ENCODE data around the gene CAMK2N2.
"Not testable (repeated sequence)": the region's sequence is repeated elsewhere in the genome, so short reads cannot be mapped to it uniquely, and the experiment has no call there.

CAMK2N2 gene

DNA sequence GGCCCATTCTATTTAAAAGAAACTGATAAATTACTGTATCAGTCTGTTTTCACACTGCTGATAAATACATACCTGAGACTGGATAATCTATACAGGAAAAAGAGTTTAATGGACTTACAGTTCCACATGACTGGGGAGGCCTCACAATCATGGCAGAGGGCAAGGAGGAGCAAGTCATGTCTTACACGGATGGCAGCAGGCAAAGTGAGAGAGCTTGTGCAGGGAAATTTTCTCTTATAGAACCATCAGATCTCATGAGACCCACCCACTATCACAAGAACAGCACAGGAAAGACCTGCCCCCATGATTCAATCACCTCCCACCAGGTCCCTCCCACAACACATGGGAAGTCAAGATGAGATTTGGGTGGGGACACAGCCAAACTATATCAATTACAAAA lies 5.9 kb upstream of the CAMK2N2 start:
- DNase-seq: not testable (repeated sequence)

DNA sequence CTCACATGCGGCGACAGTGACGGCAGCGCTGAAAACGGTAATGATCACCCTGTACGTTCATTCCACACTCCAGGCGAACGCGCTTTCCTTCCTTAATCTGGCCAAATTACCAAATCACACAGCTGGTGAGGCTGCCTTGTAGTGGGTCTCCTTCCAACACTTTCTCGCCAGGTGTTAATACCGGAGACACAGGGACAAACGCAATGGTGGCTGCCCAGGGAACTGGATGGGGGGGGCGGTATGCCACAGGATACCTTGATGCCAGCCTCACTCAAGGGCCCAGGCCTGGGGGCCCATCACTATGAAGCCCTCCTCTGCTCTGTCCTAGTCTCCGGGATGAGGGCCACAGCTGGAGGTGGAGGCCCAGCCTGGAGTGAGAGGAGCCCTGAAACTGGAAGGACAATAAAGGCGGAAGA lies 1.4 kb upstream of the CAMK2N2 start:
- no peak for DNase-seq

DNA sequence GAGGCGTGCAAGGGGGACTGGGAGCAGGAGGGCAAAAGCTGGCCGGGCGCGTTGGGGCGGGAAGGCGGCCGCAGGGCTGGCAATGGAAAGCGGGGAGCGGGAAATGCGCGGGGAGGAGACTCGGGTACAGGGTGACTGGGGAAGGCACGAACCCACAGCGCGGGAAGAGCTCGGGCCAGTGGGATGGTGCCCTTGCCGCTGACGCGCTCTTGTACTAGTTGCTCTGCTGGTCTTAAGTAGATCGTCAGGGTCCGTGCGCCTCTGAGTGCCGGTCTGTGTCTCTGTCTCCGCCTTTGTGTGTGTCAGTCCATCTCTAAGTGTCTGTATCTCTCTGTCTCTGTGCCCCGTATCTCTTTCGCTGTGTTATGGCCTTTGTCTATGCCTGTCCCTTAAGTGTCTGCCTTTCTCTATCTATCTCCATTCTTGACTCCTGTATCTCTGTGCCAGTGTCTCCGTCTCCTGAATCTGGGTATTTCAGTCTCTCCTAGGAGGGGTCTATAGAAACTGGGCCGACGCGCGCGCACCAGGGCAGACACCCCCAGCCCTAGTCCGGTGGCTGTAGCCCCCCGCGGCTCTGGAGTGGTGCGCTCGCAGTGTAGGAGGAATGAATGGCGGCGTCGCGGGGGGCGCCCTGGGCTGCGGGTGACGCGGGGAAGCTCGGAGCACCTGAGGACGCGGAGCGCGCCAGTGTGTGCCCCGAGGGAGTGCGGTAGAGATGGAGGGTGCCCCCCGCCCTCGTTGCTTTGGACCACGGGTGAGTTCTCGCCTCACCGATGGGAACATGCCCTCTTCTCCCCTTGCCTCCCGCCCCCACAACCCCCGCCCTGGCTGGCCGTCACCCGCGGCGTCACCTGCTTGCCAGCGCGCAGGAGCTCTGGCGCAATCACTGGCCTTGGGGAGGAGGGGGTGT lies 756 bp upstream of the CAMK2N2 start:
- peak; percentile 53 for DNase-seq

DNA sequence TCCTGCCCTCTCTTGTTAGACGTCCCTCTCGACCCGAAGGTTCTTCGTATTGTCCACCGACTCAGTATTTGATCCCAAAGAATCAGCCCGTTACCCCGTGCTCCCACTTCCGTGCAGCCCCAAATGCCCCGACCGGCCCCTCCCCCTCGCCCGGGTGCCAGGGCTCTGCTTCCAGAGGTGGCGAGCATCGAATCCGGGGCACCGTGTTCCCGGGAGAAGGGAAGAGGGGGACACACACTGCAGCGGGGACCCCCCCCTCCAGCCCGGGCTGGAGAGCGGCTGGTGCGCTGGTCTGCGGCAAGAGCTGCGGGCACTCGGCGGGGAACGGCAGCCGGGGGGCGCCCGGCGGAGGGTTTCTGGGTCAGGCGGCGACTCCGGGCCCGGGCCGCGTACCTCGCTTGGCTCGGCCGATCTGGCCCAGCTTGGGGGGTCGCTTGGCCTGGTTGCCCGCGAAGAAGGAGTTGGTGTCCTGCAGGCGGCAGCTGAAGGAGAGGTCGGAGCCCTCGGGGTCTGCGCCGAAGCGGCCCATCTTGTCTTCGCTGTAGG lies 556 bp downstream of the CAMK2N2 start:
- no peak for DNase-seq

DNA sequence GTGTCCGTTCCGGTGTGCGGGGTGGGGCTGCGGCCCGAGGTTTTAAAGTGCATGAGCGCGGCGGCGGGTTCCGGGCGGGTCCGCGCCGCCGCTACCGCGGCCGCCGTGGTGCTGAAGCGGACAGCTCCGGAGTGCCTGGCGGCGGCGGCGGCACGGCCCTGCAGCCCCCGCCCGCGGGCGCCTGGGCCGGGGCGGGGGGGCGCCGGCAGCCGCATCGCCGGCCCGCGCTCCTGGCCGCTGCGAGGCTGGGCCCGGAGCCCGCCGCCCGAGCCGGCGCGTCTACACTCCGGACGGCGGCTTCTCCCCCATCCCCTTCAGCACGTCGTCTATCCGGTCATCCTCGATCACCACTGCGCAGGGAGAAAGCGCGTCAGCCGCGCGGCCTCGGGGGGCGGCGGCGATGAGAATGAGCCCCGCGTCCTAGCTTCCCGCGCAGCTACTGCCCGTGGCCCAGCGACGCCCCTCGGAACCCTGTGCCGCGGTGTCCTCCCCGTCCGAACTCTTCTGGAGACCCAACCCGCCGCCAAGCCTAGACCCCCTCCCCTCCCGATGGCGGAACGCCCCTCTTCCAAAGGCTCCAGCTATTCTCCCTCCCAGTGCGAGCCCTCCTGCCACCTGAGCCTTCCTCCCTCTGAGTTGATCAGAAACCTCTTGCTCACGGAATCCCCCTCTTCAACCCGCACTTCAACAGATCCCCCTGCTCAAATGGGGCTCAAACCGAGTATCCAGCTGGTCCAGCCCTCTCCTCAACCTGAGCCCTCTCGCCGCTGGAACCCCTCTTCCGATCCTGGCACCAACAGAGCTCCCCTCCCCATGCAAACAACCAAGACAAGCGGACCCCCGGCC lies 1.3 kb downstream of the CAMK2N2 start:
- no peak for DNase-seq

DNA sequence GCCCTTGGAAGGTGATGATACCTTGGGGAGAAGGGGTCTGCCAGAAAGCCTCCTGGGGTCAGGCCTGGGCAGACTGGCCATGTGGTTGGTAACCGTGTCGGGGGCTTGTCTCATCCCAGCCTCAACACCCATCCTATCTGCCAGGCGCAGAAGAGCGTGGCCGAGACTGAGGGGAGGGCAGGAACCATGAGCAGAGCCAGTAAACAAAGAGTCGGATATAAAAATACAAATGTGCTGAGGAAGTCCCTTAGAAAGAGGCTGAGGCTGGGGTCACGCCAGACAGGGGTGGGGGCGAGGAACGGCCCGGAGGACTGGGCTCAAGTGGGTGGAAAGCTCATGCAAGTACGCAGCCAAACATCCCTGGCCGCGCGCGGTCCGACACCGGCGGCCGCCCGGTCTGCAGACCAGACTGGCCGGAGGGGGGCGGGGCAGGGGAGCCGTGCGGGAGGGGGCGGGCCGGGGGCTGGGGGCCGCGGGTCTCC lies 1.9 kb downstream of the CAMK2N2 start:
- no peak for DNase-seq

DNA sequence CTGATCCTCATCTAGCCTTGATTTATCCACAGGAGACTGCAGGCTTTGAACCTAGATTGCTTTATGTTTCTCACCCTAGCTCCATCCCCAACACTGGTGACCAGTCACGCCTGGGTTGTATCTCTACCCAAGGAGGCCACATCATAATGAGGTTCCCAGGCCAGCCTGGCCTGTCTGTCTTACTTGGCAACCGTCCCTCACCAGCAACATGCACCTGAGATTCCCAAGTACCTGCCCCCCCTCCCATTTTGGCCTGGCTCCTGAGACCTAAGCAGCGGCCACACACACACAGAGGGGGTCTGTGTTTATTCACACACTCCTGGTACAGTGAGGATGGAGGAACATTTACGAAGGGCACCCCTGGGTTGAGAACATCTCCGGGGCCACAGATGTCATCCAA lies 2.4 kb downstream of the CAMK2N2 start:
- no peak for DNase-seq

DNA sequence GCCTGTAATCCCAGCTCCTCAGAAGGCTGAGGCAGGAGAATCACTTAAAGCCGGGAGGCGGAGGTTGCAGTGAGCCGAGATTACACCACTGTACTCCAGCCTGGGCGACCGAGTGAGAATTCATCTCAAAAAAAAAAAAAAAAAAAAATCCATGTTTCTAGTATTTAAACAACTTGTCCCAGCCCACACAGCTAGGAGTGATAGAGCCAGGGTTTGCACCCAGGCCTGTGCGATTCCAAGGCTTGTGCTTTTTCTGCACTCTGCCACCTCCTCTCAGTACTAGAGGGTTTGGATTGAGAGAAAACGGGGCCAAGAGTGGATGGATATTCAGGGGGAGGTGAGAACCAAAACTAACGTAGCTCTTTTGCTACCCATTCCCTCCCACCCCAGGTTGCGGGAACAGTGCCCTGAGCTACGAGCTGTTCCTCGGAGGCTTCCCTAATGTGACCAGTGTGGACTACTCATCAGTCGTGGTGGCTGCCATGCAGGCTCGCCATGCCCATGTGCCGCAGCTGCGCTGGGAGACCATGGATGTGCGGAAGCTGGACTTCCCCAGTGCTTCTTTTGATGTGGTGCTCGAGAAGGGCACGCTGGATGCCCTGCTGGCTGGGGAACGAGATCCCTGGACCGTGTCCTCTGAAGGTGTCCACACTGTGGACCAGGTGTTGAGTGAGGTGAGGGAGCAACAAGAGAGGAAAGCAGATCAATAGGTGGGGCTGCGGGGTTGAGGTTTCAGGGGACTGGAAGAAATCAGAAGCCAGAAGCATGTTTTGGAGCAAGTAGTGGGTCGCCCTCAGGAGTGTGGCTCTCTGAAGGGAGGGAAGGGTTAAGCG lies 4.1 kb downstream of the CAMK2N2 start:
- no peak for DNase-seq

DNA sequence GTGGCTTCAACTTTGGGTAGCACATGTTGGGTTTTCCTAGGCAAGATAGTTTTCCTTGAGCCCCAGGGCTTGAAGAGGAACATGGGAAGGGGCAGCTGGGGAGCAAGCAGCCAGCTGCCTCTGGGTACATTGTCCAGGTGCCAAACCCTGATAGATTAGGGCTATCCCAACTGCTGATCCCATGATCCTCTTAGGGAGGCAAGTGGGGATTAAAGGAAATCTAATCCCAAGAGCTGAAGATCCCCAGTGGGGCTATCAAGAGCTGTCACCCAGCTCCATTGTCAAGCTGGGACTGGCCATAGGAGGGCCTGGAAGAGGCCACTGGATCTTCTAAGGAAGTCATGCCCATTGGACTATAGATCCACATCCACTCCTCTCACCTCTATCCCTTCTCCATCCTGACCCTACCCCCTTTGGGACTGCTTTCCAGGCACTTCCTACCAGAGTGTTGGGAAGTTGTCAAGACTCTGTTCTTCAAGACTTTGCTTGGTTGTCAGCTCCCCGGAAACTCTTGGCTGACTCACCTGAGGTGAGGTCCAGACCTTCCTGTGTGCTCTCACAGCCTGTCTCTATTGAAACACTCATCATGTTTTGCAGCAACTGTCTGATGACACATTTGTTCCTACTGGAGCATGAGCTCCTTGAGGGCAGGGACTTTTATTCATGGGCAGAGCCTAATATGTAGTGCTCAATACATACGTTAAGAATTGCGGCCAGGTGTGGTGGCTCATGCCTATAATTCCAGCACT lies 5.9 kb downstream of the CAMK2N2 start:
- no peak for DNase-seq

DNA sequence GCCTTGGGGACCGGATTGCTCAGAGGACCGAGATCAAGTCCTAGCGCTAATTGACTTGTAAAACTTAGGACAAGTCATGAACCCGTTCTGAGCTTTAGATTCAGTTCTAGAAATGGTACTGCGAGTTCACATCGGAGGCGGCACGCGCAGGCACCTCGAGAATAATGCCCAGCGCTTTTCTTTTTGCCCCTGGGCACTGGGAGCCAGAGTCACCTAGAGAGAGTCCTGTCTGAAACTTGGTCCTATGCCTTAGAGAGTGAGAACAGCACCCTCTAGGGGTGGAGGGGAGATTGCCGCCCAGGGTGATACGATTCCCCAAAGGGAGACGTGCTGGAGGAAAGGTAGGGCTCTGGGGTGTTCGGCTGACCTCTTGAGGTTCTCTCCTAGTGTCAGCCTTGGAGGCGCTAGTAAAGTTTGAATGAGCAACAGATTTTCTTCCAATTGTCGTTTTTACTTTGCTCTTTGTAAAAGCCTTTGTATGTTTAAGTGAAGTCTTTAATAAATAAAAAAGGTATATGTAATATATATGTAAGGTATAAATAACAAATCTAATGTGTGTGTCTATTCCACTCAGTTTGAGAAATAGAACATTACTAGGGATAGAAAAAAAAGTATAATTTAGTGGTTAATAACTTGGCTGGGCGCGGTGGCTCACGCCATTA lies 11.1 kb downstream of the CAMK2N2 start:
- DNase-seq: peak; percentile 91

DNA sequence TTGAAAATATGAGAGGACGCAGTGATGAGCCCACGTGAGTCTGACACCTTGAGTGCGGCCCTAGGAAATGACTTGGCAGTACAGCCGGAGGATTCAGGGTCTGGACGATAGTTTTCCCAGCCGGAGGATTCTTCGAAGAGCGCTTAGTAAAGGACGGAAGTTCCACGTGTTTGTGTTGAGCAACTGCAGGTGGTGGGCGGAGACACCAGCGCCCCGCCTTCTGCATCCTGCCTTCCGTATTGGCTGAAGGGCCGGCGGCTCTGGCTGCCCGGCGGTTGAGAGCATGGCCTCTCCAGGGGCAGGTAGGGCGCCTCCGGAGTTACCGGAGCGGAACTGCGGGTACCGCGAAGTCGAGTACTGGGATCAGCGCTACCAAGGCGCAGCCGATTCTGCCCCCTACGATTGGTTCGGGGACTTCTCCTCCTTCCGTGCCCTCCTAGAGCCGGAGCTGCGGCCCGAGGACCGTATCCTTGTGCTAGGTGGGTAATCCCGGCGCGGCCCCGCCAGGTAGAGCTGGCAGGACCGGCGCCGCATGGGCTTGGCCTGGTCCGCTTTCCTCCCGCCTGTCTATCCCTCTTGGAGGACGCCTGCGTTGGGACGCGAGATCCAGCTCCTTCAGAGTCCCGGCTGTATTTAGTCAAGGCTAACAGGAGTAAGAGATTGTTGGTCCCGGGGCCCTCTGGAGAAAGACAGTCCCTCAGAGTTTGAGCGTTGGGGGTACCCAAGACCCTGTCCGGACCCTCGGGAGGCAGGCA lies 11.8 kb downstream of the CAMK2N2 start, which contains the start of gene EEF1AKMT4:
EEF1AKMT4 (plus strand) TSS at position 261 of the 755 bp plus-strand sequence; CDS start at position 284, 23 bp downstream.
- peak; percentile 98 for DNase-seq

DNA sequence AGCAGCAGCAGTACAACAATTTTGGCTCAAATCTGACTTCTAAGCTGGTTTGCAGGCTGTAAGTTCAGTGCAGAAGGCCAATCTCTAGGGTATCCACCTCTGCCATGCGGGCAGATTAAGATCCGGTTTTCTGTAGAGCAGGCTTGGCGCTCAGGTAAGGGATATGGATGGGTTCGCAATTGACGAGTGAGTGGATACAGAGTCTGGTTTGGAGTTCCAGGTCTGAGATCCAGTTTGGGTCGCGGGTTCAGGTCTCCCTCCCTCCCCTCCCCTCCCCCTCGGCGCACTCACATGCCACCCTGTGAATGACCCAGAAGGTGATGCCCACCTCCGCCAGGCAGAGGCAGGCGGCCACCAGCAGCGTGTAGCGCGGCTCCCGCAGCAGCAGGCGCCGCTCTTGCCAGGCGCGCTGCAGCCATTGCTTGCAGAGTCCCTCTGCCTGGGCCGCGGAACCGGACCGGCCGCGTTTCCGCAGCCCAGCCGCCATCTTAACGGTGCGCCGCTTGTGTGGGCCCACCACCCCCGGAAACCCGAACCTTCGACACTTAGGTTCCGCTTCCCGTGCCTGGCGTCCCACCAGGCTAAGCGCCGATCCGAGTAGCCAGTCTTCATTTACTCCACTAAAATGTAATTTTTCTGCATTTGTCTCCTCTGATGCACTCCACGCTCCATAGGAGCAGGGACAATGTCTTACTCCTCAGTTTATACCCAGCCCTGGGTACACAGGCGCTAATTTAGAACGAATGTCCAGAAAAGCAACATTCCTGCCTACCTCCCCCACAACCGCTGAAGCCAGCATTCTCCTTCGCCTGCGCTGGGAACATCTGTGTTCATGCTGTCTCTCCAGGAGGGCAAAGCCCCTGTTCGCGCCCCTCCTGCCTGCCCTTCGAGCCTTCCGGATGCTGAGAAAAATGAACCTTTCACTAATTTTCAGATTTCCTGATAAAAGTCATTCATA lies 12.6 kb downstream of the CAMK2N2 start, which contains the start of gene ALG3:
ALG3 (minus strand) TSS at position 509 of the 958 bp plus-strand sequence; CDS start at position 487, 22 bp downstream.
- peak; percentile 39 for DNase-seq

DNA sequence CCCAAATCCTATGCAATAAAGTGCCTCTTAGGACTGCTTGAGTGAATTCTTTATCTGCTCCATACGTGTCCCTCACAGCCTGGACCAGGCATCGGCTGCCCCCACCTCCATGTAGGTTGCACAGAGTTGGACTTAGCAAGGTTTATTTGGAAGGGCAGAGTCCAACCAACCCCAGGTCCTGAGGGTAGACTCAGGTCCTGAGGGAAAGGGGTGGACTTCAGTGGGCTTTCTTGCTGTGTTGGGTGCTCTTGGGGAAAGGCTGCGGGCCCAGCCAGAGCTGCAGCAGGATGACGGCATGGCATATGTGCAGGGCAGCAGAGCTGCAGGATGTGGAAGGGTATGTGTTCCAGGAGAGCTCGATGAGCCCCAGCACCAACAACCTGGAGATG lies 19.1 kb downstream of the CAMK2N2 start:
- DNase-seq: no peak

DNA sequence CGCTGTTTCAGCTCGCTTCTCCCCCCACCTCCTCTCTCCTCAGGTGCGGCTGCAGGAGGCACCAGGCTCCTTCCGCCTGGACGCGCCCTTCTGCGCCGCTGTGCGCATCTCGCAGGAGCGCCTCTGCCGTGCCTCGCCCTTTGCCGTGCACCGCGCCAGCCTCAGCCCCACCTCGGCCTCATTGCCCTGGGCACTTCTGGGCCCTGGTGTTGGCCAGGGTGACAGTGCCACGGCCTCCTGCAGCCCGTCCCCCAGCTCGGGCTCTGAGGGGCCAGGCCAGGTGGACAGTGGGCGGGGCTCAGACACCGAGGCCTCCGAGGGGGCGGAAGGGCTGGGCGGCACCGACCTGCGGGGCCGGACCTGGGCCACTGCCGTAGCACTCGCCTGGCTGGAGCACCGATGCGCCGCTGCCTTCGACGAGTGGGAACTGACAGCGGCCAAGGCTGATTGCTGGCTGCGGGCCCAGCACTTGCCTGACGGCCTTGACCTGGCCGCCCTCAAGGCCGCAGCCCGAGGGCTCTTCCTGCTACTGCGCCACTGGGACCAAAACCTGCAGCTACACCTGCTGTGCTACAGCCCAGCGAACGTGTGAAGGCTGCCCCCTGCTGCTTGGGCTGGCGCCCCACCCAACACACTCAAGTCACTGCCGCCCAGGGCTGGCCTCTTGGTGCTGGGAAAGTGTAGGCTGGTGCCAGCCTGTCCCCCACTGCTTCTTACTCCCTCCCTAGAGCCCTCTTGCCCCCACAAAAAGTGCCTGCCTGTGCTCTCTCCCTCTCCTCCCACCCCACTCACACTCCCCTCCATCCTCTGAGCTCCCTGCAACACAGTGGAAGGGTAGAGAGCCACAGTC lies 19.7 kb downstream of the CAMK2N2 start:
- no peak for DNase-seq

DNA sequence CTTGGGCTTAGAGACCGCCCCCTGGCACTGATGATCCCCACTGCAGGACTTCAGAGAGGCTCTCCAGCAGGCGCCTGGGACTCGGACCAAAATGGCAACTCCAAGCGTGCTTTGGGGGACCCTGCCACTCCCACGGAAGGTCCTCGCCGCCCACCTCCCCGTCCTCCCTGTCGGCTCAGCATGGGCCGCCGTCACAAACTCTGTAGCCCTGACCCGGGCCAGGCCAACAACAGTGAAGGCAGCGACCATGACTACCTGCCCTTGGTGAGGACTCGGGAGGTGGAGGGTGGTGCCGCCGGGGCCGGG lies 20.3 kb downstream of the CAMK2N2 start:
- DNase-seq: no peak

DNA sequence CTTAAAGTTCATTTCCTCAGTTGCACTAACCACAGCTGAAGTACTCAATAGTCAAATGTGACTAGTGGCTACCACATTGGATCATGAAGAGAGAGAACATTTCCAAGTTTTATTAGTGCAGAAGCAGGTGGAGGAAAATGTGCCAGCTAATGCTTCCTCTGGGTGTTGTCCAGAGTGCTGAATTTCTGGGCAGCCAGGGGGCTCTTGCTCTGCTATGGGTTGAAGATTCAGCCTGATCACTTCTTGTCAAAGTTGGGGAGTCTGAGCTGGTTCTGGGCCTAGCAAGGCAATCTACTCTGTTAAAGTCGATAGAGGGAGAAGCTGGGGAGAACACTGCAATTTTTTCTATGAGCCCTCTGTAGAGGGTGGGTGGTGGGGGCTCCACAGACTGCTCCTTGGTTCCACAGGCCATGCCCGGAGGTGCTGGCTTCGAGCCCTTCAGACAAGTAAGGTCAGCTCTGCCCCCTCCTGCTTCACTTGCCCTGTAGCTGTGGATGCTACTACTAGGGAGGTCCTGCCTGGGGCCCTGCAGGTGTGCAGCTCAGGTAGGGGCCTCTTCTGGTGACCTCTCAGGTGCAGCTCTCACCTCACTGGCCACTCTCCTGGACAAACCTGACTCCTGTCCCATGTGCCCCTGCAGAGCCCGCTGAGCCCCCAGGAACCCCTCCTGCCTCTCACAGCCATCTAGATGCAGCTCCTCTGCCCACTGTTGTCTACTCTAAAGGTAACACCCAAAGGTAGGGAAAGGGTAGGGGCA lies 20.8 kb downstream of the CAMK2N2 start:
- DNase-seq: no peak

DNA sequence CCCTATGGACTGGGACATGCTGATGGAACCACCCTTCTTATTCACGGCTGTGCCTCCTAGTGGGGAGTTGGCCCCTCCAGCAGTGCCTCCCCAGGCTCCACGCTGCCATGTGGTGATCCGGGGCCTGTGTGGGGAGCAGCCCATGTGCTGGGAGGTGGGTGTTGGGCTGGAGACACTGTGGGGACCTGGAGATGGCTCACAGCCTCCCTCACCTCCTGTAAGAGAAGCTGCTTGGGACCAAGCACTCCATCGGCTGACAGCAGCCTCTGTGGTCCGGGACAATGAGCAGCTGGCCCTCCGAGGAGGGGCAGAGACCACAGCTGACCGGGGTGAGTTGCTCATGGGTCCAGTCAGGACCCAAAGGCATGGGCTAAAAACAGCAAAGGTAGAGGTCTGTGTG lies 21.6 kb downstream of the CAMK2N2 start:
- no peak for DNase-seq
